CD4-positive, alpha-beta T cell (primary cell): ENCODE measurements around the gene KCNQ1. TPM values are rescaled to one million over a fixed set of nuclear protein-coding genes. Genes with fewer than 3 reads are reported as not detected.

Source experiments
- ATAC-seq: fragments of 200-7000 bp; cut with Tn5 transposase; one replicate; pipeline ENCODE4 v1.10.0; 2022; ENCODE audit warnings: mild to moderate bottlenecking; ENCODE audit not compliant: poor library complexity
- CTCF ChIA-PET: fragments of 350-600 bp; sonication (Branson Sonifier 250); formaldehyde crosslinking; loops from one replicate; lab custom pipeline; 2021; ENCODE audit warnings: antibody characterized with exemption, inconsistent platforms; lab: Charles Lee
- POLR2A ChIA-PET: fragments of 350-600 bp; sonication (Branson Sonifier 250); formaldehyde crosslinking; loops from one replicate; lab custom pipeline; 2021; ENCODE audit warnings: antibody characterized with exemption, inconsistent platforms; lab: Charles Lee
- DNase-seq, 14 experiments: peaks; one replicate each; pipeline ENCODE4 v3.0.0-alpha.2; 2013 to 2020; ENCODE audit warnings: mixed read lengths in 2 of 14
- H3K27ac ChIP-seq, 2 donors: one replicate each; pipeline versions ENCODE4 v1.5.1 to v1.7.0; 2013; ENCODE audit warnings: low read length in 2 of 2, low read depth in 1 of 2, mild to moderate bottlenecking in 1 of 2
- H3K27me3 ChIP-seq, 2 experiments: 1 replicate in 1 of 2; 2 replicates in 1 of 2; pipeline versions ENCODE4 v1.6.1 to v1.7.0; 2013; ENCODE audit warnings: low read length in 2 of 2, control low read depth in 1 of 2, mild to moderate bottlenecking in 1 of 2, moderate library complexity in 1 of 2; ENCODE audit not compliant: insufficient read depth in 2 of 2, control insufficient read depth in 1 of 2
- H3K36me3 ChIP-seq: one replicate; pipeline ENCODE4 v1.6.1; 2013; ENCODE audit warnings: low read length, control low read depth; ENCODE audit not compliant: insufficient read depth
- H3K4me1 ChIP-seq: one replicate; pipeline ENCODE4 v1.6.1; 2013; ENCODE audit warnings: low read length, control low read depth; ENCODE audit not compliant: insufficient read depth
- H3K4me3 ChIP-seq: one replicate; pipeline ENCODE4 v1.5.1; 2013; ENCODE audit warnings: mild to moderate bottlenecking, low read length, moderate library complexity
- H3K9me3 ChIP-seq, 2 experiments: 1 replicate in 1 of 2; 2 replicates in 1 of 2; pipeline versions ENCODE4 v1.6.1 to v1.7.0; 2013; ENCODE audit warnings: low read length in 2 of 2, mild to moderate bottlenecking in 2 of 2, control low read depth in 1 of 2, moderate library complexity in 1 of 2; ENCODE audit not compliant: control insufficient read depth in 1 of 2, insufficient read depth in 1 of 2
- H3K27ac Mint-ChIP-seq: one replicate; pipeline ENCODE4 v1.8.0; 2020; ENCODE audit warnings: mixed read lengths
- H3K27me3 Mint-ChIP-seq: one replicate; pipeline ENCODE4 v1.8.0; 2021; ENCODE audit warnings: mixed read lengths
- H3K36me3 Mint-ChIP-seq: one replicate; pipeline ENCODE4 v1.8.0; 2021; ENCODE audit warnings: low read depth, mixed read lengths
- H3K4me1 Mint-ChIP-seq: one replicate; pipeline ENCODE4 v1.8.0; 2021; ENCODE audit warnings: low read depth, mixed read lengths
- H3K4me3 Mint-ChIP-seq: one replicate; pipeline ENCODE4 v1.8.0; 2020; ENCODE audit warnings: mild to moderate bottlenecking, mixed read lengths
- H3K9me3 Mint-ChIP-seq: one replicate; pipeline ENCODE4 v1.8.0; 2020; ENCODE audit warnings: mixed read lengths
- intact Hi-C, 2 experiments: fragments of 100-400 bp; cut with DNase I in 1 of 2; cut with micrococcal nuclease in 1 of 2; formaldehyde crosslinking; loops; one replicate each; pipeline versions ENCODE4 v1.15.1 to v1.9.0; 2023 to 2025; cut with DNase I, micrococcal nuclease
- total RNA-seq, 174 experiments: library from RNA in 2 of 174; stranded (reverse) in 2 of 174; gene quantifications; one replicate each; pipeline ENCODE4 v1.2.3 and lab custom pipeline; 2021 to 2026
- TF ChIP-seq, protein P1 (sequence below): fragments of 200-600 bp; IDR thresholded peaks from one replicate; pipeline ENCODE4 v1.8.0; 2022; ENCODE audit warnings: antibody characterized with exemption, mild to moderate bottlenecking

Gene KCNQ1
- total RNA-seq, 2 experiments from 2014 or later, result 31.3 to 33.1 TPM

DNA sequence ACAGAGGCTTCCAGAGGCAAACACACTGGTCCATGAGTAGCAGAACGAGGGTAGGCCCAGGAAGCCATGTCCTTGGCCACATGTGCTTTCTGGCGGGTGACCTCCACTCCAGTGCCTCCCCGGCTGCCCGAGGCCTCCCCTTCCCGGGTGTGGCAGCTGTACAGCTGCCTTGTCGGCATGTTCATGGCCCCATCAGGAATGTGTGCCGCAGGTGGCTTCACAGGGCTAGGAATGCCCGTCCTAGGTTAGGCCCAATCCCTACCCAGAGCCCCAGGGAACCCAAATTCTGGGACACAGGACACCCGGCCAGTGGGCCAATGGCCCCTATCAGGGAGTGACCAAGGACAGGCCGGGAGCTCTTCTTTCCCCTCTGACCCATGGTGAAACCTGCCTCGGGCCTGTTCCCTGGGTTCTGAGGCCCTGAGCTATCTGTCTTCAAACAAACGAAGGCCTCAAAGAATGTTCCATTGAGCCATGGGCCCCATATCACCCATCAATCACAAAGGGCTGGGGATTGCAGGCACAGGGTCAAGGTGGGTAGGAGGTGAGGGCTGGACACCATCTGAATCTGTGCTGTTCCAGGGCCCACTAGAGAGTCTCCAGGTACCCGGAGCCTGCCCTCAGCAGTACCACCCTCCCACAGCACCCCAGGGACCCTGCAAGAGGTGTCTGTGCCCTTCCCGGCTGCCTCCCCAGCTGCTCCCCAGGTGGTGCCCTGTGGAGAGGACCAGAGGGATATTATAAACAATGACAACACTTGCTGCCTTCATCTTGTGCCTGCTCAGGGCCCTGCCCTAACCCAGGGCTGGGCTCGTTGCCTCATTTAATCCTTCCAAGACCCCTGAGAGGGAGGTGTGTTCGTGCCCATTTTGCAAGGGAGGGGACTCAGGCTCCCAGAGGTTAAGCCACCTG lies 444.8 kb downstream of the KCNQ1 start:
- no peaks in the 10 kb centered on the region for H3K9me3 Mint-ChIP-seq
- ATAC-seq (no peak), DNase-seq (no peak)
- H3K4me3 Mint-ChIP-seq, result no peak overlapping the region
- peaks cover 62% of the 10 kb centered on the region for H3K4me1 ChIP-seq
- H3K9me3 ChIP-seq, result no peaks in the 10 kb centered on the region
- peaks cover 38% of the 10 kb centered on the region for H3K4me1 Mint-ChIP-seq
- H3K27me3 Mint-ChIP-seq, result no peaks in the 10 kb centered on the region
- ChIA-PET POLR2A (interaction anchor here (2.4 to 3.9 kb wide), 2 partner anchors 12 to 357 kb away, joined by 18 to 25 read pairs; a partner anchor contains a TSS), CTCF (interaction anchor here (1.3 to 9.0 kb wide), 4 partner anchors 9 to 584 kb away, joined by 3 to 158 read pairs (median 8); a partner anchor contains a TSS)
- H3K27ac Mint-ChIP-seq, result no peak overlapping the region
- no peaks in the 10 kb centered on the region for H3K36me3 ChIP-seq
- no peaks in the 10 kb centered on the region for H3K36me3 Mint-ChIP-seq
- no peaks in the 10 kb centered on the region for H3K27me3 ChIP-seq
- TF ChIP-seq, protein P1, sequence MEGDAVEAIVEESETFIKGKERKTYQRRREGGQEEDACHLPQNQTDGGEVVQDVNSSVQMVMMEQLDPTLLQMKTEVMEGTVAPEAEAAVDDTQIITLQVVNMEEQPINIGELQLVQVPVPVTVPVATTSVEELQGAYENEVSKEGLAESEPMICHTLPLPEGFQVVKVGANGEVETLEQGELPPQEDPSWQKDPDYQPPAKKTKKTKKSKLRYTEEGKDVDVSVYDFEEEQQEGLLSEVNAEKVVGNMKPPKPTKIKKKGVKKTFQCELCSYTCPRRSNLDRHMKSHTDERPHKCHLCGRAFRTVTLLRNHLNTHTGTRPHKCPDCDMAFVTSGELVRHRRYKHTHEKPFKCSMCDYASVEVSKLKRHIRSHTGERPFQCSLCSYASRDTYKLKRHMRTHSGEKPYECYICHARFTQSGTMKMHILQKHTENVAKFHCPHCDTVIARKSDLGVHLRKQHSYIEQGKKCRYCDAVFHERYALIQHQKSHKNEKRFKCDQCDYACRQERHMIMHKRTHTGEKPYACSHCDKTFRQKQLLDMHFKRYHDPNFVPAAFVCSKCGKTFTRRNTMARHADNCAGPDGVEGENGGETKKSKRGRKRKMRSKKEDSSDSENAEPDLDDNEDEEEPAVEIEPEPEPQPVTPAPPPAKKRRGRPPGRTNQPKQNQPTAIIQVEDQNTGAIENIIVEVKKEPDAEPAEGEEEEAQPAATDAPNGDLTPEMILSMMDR, result no peak
- intact Hi-C loops, result loop anchor here in 1 of 2 experiments (2.0 to 10.0 kb wide), 8 partner anchors 103 to 1125 kb away; partner anchors contain the start of genes C11orf21, CTSD, KCNQ1OT1 and NAP1L4
- H3K27ac ChIP-seq, result no peak overlapping the region
- no peak overlapping the region for H3K4me3 ChIP-seq

DNA sequence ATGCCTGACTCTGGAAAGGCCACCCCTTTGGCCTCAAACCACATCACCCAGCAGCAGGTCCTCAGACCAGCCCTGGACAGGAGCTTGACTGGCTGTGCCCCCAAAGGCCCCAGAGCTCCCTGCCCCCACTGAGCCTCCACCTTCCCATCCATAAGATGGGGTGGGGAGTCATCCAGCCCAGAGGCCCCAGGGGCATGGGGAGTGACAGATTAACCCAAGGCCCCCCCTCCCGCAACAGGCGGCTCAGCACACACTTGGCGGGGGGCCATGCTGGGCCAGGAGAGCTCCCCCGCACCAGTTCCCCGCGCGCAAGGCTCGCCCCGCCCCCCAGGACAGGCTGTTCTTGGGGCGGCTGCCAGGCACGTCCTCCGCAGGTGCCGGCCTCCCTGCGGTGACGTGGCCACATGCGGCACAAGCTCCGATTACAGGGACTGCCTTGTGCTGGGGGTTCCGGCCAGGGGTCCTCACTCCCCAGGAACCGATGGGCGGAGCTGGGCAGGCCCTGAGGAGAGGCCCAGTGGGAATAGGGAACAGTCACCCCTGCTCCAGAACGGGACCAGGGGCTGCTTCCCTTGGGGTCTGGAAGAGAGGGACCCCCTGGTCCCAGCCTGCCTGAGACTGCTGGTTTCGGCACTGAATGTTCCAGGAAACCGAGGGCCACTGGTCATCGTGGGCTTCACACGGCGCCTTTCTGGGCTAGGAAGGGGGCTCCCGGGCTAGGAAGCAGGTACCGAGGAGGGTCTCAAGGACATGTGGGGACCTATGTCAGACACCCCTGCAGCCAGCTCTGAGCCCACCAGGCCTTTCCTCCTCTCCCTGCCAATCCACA lies 445.9 kb downstream of the KCNQ1 start:
- H3K27me3 Mint-ChIP-seq, result no peaks in the 10 kb centered on the region
- no peak overlapping the region for H3K4me3 Mint-ChIP-seq
- no peaks in the 10 kb centered on the region for H3K9me3 Mint-ChIP-seq
- H3K4me1 Mint-ChIP-seq, result peaks cover 38% of the 10 kb centered on the region
- POLR2A ChIA-PET, result interaction anchor here (2.7 to 3.9 kb wide), 2 partner anchors 11 to 358 kb away, joined by 18 to 20 read pairs; a partner anchor contains a TSS
- DNase-seq (peak in 1 of 14 experiments; percentile 30), ATAC-seq (no peak)
- Histone ChIP-seq H3K9me3 (no peaks in the 10 kb centered on the region), H3K27me3 (no peaks in the 10 kb centered on the region), H3K4me1 (peaks cover 56% of the 10 kb centered on the region), H3K27ac (peak overlapping the region; percentile 40 to 53), H3K4me3 (no peak overlapping the region), H3K36me3 (no peaks in the 10 kb centered on the region)
- CTCF ChIA-PET, result interaction anchor here (1.3 to 9.0 kb wide), 2 partner anchors 358 to 470 kb away, joined by 4 to 158 read pairs; no protein-coding TSS in a partner anchor
- peak overlapping the region; percentile 68 for H3K27ac Mint-ChIP-seq
- H3K36me3 Mint-ChIP-seq, result no peaks in the 10 kb centered on the region
- TF ChIP-seq, protein P1, result no peak
- intact Hi-C loops, result loop anchor here in 1 of 2 experiments (5.0 to 10.0 kb wide), 3 partner anchors 193 to 1126 kb away; partner anchors contain the start of genes CTSD and KCNQ1OT1
